GM21526 (cell line): Measurements from ENCODE around the gene ADAMTSL2.

ENCODE experiments used
- ATAC-seq: cut with Tn5 transposase; IDR thresholded peaks from one replicate; pipeline ENCODE4 v1.9.1; 2021; ENCODE audit warnings: moderate library complexity; ENCODE audit not compliant: unreplicated experiment, low FRiP score

ADAMTSL2 gene

DNA sequence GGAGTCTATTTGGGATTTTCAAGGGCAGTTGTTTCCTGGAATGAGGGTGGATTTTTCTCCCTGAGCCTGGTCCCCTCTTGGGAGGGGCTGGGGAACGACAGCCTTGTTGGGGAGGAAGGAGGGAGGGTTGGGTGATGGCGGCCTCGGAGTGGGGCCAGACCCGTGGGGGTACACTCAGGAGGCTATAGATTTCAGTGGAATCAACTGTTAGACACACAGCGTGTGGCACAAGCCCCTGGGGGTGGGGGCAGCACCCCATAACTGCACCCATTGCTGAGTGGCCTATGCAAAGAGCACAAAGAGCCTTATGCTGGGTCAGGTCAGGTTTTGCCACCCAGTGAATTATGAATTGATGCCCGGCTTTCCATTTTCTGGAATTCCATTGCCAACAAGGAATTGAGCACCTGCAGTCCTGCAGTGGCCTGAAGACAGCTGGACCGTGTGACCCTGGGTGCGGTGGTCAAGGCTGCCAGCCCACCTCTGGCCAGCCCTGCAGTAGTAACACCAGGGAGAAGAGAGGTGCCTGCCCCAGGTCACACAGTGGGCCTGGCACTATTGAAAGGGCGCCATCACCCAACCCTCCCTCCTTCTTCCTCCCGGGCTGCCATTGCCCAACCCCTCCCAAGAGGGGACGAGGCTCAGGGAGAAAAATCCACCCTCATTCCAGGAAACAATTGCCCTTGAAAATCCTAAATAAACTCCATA is 18.1 kb upstream of the ADAMTSL2 start:
- ATAC-seq: no peak

DNA sequence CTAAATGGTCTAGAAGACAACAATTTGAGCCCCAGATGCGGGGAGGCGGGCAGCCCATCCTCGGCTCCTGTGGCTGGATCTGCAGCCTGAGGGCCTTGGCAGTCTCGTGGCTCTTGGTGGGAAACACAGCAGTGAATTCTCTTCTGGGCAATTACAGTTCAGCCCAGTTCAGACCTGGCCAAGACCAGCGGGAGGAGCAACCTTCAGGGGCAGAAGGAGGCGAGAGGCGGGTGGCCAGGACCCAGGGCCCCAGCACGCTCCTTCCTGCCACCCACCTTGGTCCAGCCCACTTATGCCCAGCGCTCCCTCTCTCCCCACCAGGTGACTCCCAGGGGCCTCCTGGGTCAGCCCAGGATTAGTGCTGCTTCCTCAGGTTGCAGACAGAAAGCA is 17.5 kb upstream of the ADAMTSL2 start:
- no peak for ATAC-seq

DNA sequence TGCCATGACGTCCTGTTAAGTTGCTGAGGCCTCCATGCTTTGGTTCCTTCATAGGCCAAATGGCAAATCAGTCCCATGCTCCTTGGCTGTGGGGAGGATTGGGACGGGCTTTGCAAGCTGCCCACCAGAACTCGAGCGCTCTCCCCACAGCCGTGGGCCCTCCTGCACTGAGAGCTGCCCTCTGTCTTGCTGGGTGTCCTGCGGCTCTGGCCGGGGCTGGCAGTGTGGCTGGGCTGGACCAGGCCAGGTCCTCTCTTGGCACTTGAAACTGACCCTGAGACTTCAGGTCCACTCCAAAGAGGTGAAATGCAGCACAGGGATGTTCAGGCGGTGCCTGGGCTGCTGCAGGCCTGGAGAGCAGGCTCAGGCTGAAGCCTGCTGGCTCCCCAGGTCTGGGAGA is 16.8 kb upstream of the ADAMTSL2 start:
- ATAC-seq: no peak

DNA sequence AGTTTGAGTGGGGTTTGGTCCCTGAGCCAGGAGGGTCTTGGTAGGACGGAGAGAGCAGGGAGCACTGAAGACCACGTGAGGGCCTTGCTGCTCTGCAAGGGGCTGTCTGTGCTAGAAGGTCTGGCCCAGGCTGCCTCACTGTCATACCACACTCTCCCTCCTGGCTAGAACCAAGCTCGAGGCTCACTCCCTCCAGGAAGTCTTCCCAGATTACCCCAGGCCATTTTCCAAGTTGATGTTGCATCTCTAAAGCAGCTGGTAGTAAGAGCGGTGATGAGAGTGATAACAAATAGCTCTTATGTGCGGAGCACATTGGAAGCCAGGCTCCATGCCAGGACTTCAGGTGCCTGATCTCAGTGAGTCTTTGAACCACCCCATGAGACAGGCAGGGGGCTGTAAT is 16.3 kb upstream of the ADAMTSL2 start:
- ATAC-seq: no peak

DNA sequence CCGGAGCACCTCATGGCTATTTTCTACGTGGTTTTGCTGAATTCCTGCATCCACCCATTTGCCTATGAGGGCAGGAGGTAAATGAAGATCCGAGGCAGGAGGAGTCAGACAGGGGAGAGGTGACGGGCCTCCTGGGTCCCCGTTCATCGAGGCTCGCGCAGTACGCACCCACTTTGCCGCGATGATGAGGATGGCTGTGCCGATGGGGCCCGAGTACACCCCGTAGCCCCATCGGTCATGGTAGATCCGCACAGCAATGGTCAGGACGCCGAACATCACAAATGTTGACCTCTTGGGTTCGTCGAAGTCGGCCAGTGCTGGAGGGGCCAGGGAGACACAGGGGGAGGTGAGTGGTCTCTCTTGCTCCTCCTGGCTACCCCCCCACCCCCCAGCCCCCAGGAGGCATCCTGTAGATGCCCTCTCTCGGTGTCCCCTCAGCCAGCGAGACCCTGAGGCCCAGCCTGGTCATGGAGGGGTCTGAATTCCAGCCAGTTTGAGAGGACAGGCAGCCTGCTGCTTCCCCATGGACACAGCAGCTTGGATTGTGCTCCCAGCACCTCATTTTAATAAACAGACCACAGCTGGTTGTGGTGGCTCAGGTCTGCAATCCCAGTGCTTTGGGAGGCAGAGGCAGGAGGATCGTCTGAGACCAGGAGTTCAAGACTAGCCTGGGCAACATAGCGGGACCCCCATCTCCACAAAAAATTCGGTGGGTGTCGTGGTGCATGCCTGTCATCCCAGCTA is 15.6 kb upstream of the ADAMTSL2 start:
- no peak for ATAC-seq

DNA sequence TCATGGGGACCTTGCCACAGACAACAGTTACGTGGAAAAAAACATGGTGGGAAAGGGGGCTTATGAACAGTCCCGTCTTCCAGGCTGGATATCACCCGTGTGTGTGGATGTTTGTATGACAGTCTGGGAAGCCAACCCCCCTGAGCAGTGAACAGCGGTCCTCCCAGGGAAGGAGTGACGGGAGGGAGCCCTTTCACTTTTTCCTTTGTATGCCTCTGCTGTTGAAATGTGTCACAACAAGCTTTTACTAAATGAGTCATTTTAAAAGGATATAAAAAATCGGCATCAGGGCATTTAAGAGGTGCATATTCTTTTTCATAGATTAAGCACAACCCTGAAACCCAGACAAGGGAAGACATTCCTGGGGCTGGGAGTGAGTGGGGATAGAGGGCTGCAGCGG is 14.8 kb upstream of the ADAMTSL2 start:
- ATAC-seq: no peak

DNA sequence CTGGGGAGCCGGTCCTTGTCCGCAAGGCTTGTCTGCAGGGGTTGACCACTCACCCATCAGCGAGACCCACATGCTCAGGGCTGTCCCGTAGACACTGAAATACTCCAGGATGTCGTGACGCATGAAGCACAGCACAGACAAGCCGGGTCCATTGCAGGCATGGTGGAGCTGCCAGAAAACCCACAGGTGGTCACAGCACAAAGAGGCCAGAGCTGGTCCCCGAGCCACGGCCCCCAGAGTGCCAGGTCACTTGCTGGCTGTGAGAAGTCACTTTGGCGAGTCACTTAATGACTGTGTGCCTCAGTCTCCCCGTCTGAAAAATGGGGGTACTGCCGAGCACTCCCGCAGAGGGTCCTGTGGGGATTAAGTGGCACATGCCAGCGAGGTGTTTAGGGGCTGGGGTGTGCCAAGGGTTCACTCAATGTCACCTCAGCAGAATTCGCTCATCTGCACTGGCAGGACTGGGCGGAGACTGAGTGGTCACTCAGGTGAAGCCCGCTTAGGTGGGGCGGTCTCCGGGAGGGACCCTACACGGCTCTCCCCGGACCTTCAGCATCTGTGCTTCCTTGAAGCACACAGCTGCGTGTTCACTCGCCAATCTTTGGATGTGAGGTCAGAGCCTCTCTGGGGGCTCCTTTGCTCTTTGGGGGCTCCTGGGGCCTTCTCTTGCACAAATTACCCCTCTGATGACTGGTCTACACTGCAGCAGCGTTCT is 14.2 kb upstream of the ADAMTSL2 start:
- no peak for ATAC-seq

DNA sequence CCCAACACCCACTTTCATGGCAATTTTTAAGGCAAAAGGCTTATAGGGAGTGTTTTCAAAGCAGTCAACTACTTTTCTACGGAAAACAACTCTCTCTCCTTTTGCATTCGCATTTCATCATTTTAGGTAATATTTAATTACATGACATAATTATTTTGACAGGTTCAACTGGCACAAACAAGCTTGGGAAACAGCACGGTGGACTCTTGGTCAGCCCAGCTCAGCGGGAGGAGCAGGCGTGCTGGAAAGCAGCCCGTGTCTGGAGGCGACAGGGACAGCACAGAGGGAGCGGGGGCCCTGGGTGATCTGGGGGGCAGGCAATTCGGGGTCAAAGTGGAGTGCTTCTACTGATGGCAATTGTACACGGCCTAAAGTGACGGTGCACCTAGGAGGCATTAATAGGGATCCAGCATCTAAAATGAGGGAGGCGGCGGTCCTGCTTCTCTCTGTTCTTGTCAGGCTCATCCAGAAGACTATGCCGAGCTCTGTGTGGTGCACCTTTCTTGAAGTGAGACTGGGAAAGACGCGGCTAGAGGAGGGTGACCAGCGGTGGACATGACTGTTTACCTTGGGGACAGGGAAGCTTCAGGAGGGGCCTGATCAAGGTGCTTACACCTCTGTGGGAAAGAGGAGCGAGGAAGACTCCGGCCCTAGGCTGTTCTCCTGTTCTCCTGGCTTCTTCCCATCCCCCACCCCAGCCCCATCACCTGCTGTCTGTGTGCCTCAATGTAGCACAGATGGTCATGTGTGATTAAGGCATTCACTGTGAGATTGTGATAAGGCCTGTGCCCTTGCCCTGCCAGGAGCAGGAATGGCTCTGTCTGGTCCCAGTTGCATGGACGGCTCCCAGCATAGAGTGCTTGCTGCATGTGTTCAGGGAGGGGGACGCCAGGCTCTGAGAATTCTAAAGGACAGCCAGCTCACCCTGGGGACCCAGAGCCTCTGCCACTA is 13.1 kb upstream of the ADAMTSL2 start:
- no peak for ATAC-seq

DNA sequence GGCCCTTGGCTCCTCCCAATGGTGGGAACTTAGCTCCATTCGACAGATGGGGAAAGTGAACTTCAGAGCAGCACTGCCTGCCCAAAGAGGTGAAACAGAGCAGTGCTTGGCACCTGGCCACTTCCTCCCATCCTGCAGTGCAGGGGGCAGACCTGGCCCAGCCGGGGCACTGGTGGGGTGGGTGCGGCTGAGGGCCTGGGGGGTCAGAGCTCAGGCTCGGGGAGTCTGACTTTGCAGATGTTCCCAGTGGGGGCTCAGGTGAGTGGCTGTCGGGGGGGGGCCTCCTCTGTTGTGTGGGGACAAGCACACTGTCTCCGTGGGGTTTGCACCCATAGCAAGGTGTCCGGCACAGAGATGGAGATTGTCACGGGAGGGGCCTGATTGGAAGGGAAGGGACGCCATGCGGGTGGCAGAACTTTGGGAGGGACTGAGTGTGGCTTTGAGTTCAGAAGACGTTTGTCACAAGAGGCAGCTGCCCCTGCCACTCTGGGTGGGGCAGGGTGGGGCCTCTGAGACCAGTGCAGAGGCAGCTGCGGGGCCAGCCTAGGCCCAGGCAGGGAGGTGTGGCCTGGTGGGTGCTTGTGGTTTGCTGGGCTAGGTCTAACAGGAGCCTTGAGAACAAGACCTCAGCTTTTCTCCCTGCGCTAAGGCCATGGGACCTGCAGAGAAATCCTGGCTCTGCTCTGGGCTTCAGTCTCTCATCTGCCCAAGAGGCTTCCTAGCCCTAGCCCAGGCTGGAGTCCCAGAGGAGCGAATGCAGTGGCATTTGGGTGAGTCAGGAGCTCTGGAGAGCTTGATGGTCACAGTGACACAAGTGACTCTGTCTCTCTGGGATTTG is 12.2 kb upstream of the ADAMTSL2 start:
- ATAC-seq: no peak

DNA sequence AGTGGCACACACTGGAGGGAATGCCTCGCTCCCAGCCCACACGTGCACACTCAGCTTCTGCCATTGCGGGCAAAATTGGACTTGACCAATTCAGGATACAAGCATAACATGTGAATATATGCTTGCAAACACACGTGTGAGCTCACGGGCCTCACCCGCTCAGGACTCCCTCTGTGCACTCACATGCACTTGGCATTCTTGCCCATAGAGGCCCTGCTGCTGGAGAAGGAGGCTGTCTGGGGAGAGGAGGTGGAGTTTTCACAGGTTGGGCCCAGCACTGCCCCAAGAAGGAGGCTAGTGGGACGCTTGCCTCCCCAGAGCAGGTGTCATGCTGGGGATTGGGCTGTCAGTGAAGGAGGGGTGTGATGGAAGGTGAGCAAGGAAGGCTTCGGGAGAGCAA is 11.4 kb upstream of the ADAMTSL2 start:
- ATAC-seq: no peak

DNA sequence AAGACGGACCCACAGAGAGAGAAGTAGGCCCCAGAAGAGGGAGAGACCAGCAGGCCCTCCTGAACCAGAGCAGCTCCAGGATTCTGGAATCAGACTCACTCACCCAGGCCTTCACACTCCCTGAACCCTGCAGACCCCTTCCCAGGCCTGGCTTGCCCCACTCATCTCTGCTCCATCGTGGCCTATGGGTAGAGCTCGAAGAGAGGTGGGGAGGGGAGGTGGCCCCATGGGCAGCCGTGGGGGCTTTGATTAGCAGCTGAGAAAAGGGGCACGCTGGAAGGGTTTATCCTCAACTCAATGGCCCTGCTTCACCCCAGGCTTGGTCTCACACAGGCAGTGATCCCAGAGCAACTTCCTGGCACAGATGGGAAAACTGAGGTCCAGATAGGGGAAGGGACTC is 10.4 kb upstream of the ADAMTSL2 start:
- ATAC-seq: no peak

DNA sequence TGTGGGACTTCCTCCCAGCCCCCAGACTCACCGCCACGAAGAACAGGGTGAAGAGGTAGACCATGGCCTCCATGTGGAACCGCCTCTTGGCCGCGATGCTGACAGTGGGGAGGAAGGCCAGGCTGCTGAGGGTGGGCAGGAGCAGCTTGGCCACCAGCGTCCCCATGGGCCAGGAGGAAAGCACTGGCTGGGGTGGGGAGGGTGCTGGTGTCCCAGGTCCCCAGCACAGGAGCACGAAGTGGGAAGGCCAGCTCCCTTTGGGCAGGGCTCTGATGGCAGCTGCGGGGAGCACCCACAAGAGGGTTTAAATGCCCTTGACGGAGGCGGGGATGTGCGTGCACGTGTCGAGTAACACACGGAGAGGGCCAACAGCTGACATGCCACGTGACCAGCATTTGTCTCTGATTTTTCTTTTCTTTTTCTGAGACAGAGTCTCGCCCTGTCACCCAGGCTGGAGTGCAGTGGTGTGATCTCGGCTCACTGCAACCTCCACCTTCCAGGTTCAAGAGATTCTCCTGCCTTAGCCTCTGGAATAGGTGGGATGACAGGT is 9.8 kb upstream of the ADAMTSL2 start, which contains the start of gene MYMK:
MYMK (minus strand) TSS at position 281 of the 550 bp plus-strand sequence; CDS start at position 166, 115 bp downstream.
- no peak for ATAC-seq

DNA sequence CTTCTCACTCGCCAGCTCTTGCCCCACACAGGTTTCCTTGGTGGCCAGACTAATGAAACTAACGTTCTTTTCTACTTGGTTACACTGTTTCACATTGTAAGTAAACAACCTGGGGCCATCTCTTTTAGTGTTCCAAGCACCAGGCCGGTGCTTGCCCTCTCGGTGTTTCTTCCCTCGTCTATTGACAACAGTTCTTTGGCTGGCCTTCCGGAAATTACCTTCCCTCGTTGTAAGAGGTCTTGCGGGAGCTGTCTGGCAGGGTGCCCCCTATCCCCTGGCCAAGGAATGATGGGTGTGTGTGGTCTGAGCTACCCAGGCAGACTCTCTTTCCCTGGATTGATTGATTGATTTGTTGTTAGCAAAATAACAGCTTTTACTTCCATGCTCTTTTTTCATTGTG is 8.8 kb upstream of the ADAMTSL2 start:
- ATAC-seq: no peak

DNA sequence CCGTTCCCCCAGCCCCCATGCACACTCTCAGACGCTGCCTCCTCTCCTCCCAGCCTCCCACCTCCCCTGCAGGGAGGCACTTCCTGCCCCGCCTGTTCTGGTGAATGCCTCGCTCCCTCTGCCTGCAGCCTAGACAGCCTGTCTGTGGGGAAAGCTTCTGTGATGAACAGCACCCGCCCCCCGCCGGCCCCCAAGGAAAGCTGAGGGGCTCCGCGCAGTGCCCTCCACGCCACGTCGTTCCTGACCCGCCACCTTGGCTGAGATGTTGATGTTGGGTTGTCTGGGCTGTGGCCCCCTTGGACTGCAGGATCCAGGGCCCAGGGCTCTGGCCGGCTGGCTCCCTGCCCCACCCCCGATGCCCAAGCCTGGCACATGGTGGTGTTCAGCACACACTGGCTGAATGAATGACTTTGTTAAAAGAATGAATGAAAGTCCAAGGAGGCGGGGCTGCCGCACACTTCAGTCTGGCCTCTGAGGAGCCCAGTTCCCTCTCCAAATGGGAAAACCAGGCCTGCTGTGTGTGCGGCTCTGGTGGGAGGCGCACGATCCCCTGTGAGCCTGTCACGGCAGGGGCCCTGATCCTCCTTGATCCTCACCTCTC is 7.7 kb upstream of the ADAMTSL2 start:
- no peak for ATAC-seq

DNA sequence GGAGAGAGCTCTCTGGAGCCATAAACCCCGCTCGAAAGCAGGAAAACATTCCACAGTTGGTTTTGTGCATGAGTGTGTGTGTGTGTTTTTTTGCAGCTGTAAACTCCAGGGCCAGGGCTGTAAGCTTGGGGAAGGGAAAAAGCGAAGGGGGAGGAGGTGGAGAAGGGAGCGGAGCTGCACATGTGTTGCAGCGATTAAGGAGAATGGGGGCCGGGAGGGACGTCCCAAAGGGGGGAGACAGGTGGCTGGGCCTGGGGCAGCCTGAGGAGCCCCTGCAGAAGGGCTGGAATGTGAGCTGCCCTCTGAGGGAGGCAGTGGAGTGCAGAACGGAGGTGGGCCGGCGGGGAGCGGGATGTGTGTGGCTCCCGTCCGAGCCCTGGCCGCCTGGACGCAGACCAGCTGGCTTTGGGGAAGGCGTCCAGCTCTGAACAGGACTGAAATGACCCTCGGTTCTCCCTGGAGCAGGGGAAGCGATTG is 7.0 kb upstream of the ADAMTSL2 start:
- ATAC-seq: no peak

DNA sequence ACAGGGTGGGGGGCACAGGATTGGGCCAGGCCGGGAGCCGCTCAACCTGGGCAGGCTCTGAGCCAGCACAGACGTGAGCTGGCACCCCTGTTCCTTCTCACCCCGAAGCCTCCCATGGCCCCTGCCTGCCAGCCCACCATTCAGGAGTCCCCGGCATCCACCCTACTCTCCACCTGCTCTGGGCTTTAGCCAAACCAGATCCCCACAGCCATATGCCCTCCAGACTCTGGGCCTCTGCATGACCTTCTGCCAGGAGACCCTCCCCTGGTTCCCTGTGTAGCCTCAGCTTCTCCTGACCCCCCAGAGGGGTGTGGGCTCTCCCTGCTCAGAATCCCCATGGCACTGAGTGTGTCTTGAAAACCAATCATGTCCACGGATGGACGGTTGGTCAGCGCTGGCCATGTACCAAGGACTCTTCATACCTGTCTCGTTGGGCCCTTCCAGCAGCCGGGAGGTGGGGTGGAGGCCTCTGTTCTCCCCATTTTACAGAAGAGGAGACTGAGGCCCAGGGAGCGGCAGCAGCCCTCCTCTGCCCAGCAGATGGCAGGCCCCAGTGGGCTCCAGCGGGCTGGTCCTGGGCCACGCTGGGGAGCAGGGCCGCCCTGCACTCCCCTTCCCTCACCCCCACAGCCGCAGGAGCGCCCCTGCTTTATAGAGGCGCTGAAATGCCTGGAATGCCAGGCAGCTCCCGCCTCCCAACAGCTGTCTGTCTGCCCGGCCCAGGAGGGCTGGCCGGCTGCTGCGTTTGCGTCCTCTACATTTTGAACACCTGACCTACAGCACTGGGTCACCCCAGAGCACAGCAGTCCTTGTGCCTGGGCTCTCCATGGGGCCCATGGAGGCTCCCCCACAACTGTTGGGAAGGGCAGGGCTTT is 6.3 kb upstream of the ADAMTSL2 start:
- no peak for ATAC-seq

DNA sequence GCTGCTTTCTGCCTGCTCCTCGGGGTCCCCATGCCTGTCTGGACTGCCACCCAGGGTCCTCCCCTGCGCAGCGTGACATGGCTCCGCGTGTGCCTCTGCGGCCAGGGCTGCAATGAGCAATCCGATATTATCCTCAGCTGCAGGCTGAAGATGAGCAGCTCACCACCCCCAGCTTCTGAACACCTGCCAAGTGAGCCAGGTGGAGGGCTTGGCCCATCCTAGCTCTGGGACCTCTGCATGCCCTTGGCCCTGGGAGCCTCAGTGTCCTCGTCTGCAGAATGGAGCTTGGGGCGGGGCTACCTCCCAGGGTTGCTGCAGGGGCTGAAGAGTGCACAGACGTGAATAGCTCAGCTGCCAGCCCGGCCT is 5.6 kb upstream of the ADAMTSL2 start:
- ATAC-seq: no peak

DNA sequence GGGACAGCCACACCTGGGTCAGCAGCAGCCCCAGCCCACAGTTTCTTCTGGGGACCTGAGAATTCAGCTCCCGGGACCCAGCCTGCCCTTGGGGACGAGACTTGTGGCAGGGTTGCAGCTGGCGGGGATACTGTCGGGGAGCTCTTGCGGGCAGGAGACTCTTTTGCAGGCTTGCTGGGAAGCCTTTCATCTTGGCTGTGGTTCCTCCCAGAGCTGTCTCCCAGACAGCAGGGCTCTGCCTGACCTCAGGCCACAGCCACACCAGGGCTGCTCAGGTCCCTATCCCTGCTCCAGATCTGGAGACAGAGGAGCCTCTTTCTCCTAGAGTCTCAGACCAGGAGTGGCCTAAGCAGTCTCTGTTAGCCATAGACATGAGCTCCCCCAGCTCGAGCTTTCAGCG is 5.0 kb upstream of the ADAMTSL2 start:
- no peak for ATAC-seq
